HG02798 (cell line): ENCODE results near the gene STK17B.

ENCODE experiments used
- ATAC-seq: cut with Tn5 transposase; IDR thresholded peaks from one replicate; pipeline ENCODE4 v1.9.1; 2021; ENCODE audit warnings: mild to moderate bottlenecking; ENCODE audit not compliant: unreplicated experiment, poor library complexity

The STK17B gene

DNA sequence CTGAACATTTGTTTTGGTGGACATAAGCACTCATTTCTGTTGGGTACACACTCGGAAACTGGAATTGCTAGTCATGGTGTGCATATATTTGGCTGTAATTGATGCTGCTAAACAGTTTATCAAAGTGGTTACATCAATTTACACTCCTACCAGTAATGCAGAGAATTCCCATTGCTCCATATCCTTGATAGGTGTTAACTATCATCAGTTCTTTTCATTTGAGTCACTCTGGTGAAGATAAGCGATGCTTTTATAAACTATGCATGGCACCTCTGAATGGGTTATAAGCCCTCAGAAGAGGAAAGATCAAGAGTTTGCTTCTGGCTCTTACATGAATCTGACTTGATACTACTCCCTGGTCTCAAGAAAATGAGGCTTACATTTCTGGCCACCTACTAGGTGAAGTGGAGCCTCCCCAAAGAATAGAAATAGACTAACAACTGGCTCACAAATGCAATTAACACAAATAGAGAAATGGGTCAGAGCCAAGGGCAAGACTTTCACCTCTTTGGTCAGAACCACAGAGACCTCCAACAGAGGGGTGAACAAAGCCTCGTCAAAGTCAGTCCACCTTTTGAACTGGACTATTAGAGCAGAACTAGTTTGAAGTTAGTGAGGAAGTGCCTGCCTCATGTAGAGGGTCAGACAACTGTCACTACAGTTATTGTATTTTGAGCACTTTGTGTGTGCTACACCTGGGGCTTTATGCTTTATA is 15.0 kb upstream of the STK17B start:
- no peak for ATAC-seq

DNA sequence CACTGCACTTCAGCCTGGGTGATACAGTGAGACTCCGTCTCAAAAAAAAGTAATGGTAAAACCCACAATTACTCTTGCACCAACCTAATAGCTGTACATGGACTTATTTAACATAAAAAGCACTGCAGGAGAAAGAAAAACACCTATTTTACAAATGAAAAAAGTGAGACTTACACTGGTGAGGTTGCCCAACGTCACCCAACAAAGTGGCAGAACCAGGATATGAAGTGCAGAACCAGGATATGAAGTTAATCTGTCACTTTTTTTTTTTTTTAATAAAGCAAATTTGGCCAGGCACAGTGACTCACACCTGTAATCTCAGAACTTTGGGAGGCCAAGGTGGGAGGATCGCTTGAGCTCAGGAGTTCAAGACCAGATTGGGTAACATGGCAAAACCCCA is 13.5 kb upstream of the STK17B start:
- ATAC-seq: no peak

DNA sequence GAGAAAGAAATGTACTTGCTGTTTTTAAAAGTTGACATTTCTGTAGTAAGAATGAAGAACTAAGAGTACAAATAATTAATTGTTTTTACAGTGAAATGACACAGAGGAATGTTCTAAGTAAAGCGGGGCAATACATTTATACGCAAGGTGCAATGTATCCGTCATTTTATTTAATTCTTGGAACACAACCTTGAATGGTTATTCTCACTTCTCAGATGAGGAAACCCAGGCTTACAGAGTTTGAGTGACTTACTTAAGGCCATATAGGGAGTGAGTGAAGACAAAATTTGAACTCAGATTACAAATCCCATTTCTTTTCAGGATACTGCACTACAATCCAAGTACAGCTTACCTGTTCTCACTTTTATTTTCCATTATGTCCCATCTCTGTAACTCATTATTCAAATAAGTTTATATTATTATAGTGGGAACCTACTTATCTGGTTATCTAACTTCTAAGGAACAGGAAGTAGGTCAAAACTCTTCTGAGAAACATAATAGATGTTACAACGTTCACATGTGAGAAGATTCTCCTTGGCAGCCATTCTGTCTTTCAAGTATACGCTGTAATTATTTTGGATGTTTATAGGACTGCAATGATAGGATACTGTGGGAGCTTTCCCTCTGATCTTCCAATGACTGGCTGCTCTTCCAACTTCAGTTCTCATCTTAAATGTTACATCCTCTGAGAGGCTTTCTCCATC is 12.3 kb upstream of the STK17B start:
- ATAC-seq: no peak

DNA sequence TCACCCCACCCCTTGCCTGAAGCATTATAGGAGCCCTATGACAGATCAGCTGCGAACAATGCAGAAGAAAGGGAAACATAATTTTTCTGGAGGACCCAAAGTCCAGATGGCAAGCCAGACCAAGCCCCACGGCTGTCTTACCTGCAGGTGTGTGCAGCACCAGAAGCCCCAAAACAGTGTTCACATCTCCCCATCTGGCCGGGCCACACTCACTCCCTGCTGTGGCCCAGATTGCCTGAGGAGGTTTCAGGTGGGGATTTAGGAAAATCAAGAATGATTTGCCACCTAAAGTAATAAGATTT is 11.7 kb upstream of the STK17B start:
- no peak for ATAC-seq

GRCh38 chr2:196182439-196183171 is 11.2 kb upstream of the STK17B start:
- peak; percentile 91 for ATAC-seq

DNA sequence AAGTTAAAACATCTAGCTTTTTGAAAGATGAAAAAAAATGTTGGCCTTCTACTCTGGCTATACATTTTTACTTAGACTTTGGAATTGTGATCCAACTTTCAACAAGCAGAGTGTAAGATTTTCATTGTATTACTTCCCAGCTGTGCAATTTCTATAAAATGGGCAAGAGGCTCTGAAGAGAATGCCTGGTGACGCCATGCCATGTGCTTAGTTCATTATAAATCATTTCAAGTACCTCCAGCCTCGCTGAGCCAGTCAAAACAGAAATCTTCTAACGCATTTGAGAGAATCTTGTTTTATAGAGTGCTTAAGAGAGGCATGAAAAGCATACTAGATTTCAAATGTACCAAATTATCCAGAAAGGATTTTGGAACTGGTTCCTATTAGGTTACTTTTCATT is 10.1 kb upstream of the STK17B start:
- ATAC-seq: no peak

DNA sequence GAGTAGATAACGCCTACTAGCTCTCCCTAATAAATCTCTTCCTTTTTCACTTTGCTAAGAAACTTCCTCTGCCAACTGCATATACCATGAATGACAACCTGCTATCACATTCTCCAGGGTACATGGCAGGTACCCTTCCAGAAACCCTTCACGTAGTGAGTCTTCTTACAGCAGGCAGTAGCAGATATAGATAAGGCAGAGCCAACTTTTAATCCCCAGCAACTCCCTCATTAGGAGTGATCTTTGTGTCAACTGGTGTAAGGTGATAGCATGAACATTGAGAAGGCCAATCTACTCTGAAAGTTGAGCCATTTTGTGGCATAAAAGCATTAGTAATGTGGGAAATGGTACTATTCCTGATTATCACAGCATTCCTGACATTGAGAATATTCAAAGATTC is 5.7 kb upstream of the STK17B start:
- no peak for ATAC-seq

DNA sequence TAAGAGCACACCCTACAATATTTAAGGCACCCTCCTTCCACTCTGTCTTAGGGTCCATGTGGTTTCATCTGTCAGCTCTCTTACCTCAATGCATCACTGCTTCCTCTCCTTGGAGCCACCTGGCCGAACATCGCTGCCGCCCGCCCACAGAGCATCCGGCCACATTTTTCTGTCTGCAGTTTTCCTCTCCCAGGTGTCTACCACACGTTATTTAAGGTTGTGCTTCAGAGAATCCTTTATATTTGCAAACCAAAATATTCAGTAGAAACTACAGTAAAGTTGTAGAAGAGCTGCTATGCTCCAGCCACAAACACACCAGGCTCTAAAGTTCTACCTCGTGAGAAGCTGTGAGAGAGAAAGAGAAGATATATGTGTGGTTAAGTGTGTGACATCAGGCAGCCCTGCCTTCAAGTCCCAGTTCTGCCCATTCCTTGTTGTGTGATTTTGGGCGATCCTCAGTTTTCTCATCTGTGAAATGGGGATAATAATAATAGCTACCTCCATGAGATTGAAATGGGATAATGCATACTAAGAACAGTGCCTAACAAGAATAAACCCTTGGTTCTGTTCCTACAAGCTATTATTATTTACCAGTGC is 4.9 kb upstream of the STK17B start:
- peak; percentile 67 for ATAC-seq

DNA sequence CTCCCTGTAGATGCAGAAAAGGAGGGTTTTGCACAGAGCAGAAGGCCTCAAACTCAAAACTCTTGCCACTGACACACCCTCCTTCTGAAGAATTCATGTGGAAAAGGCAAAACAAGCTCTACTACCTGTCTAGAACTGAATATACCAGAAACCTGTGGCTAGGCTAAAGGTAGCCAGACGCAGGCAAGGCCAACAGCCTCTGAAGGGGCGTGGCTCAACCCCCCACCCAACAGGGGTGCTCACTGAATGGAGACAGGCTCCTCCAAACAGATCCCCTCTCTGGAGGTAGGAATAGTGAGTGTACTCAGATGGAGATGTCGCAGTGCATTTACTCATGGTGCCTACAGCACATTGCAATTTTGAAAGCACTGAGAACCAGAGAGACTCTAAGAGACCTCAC is 3.0 kb upstream of the STK17B start:
- ATAC-seq: no peak

DNA sequence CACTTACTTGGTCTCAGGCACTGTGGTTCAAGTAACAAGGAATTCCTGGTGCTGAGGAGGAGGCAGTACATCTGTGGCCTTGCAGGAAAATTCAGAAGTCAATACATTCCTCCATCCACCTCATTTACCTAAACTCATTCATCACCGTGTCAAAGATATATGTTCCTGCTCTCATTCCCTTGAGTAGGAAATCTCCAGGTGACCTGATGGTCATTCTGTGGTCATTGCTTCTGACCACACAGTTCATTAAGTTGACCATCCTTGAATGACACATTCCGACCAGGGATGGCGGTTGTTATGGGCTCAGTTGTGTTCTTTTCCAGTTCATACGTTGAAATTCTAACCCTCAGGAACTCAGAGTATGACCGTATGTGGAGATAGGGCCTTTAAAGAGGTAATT is 2.1 kb upstream of the STK17B start:
- ATAC-seq: no peak

DNA sequence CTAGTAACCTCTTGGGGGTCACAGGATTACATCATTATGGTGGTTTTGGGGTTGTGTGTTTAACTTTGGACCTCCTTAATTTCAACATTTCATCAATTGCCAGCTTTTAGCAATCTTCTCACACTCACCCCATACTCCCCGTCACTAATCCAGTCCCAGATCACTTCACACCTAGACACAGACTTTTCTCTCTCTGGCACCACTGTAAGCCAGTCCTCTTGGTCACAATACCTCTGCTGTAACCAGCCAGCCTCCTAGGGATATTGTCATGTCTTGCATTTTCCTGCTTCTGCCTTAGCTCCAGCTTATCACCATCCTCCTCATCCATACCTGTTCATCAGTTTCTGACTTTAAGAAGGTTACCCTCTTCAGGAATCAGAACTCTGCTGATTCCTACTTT is 1.6 kb upstream of the STK17B start:
- ATAC-seq: no peak

DNA sequence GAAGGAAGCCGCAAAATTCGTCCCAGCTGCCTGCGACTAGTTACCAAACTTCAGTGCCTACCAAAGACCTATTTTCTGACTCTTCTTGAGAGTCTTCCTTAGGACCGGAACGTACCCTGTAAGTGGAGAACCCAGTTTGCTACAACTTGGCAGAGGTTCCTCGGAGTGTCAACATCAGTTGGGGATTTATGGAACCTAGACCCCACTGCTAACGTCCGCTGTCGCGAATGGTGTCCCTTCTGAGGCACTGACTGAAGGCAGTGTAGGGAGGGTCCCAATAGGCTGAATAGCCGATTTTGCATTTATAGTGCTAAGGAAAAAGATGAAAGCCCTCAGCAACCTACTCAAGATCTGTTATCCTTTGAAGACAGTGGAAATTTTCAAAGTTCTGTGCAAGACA is 568 bp upstream of the STK17B start:
- ATAC-seq: no peak

- ATAC-seq: peak; percentile 7
These were observed 651 bp downstream of the STK17B start for GRCh38 chr2:196170606-196171247.

- ATAC-seq: peak; percentile 24
These were observed 1.2 kb downstream of the STK17B start for GRCh38 chr2:196170213-196170605.

DNA sequence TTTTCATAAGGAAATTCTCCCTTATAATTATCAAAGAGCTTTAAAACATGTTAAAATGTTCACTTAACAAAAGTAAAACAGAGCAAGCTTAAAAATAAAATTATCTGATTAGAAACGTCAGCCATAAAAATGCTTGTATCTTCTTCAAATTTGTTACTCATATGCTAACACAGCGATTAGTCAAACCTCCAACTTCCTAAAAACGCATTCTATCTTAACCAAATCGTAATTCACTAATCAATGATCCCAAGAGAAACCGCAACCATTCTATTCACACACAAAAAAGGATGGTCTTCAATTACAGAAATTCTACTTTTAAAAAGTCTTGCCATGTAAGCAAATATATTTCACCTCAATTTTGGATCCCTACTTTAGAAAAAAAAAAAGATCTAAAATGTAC is 1.9 kb downstream of the STK17B start:
- ATAC-seq: no peak

DNA sequence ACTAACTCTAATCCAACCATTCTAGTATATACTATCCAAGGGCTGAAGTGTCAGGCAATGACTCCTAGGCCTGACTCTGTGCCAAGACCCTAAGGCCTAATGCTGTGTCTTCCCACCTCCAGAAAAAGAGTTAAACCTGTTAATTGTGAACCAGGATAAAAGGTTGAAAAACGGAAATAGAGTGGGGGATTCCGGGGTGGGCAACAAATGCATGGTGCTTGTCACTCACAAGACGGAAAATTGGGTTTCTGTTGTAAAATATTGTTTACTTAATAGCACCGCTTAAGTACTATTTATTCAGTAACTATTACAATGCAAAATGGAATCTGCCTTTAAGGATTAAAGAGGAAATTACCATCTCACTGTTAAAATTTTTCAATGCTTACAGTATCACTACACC is 3.2 kb downstream of the STK17B start:
- ATAC-seq: no peak

- no peak for ATAC-seq
These were observed 3.7 kb downstream of the STK17B start for GRCh38 chr2:196167666-196168065.

DNA sequence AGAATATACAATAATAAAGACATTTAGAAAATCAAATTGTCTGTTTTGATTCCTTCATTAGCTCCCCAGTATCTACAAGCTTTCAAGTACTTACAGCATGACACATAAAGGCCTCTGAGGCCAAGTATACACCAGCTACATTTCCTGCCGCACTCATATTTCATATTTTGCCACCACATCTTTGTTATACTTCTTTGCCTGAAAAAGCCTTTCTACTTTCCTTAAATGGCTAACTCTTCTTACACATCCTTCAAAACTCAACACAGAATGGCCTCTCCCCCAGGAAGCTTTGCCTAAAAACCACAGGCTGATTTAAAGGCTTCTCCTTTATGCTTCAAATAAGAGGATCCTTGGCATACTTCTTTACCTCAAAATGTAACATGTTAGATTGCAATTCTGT is 4.5 kb downstream of the STK17B start:
- ATAC-seq: no peak

DNA sequence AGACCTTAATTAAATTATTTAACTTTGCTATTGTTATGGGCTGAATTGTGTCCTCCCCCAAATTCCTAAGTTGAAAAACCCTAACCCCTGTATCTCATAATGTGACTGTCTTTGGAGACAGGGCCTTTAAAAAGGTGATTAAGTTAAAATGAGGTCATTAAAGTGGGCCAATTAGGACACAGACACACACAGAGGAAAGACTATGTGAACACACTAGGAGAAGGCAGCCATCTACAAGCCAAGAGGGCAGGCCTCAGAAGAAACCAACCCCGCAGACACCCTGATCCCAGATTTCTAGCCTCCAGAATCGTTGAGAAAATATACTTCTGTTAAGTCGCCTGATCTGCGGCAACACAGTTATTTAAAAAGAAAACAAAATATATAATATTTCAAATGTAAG is 6.4 kb downstream of the STK17B start:
- ATAC-seq: no peak

DNA sequence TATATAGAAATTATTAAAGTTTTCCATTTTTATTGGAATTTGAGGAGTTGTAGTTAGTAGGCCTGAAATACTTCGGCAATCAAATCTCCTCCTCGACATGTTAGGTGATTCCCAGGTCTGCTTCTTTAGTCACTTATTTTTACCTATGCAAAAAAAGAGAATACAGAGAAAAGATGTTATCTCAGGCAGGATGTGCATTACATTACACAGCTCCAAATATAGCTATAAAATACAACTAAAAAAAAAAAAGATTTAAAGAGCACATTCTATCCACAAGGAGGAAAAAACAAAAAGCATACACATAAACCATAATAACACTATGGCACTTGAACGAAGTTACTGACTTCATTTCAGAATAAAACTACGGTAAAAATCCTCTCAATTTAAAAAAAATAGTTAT is 8.1 kb downstream of the STK17B start:
- no peak for ATAC-seq
